ENCODE measurements around the gene TRMT44. TPM values are rescaled to one million over a fixed set of nuclear protein-coding genes. Genes with fewer than 3 reads are reported as not detected.

Gene TRMT44
- total and polyA plus RNA-seq, 2 of the 4 experiments (the other 2 are of a cell fraction): 7.3 to 8.1 TPM

DNA sequence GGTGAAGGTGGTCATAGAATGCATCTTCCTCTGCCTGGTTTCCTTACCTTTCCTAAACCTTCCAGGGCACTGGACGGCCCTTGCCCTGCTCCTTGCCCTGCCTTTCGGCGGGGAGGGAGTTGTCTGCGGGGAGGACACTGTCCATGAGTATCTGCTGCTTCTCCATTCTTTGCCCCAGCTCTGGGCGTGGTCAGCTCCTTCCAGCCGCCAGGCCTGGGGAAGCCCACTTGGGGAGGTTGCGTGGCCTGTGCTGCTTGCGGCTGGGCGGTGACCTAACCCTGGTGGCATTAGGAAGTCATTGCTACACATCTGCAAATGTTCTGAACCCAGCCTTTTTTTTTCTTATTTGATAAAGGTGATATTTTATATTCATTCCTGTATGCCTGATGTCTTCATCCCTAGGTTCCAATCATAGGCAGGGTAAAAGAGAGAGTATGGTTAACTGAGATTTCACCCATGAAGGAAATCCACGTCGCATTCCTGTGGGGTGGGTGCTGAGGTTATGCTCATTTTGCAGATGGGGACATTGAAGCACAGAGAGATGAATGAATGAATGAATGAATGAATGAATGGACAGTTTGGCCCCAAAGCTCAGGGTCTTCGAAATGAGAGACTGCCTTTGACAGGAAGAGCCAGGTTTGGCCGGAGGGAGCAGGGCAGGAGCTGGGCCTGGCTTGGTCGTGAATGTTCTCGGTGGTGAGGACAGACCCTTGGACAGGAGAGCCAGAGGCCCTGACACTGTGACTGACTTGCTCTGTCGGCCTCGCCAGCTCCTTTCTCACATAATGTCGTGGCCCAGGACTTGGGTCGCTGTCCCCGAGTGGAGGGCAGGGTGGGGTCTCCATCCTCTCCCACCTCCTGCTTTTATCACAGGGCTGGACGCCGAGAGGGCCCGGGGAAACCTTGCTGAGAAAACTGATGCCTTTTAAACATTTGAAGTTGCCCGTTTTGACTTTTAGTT lies 81.9 kb downstream of the TRMT44 start (continued):
- TF ChIP-seq, protein P1, sequence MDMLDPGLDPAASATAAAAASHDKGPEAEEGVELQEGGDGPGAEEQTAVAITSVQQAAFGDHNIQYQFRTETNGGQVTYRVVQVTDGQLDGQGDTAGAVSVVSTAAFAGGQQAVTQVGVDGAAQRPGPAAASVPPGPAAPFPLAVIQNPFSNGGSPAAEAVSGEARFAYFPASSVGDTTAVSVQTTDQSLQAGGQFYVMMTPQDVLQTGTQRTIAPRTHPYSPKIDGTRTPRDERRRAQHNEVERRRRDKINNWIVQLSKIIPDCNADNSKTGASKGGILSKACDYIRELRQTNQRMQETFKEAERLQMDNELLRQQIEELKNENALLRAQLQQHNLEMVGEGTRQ (IDR thresholded peaks at IDR 0.05; ENCODE audit: low read depth, low read length): no peak
- TF ChIP-seq NFE2L2 (IDR thresholded peaks at IDR 0.05; ENCODE audit: low read depth, low read length): no peak

DNA sequence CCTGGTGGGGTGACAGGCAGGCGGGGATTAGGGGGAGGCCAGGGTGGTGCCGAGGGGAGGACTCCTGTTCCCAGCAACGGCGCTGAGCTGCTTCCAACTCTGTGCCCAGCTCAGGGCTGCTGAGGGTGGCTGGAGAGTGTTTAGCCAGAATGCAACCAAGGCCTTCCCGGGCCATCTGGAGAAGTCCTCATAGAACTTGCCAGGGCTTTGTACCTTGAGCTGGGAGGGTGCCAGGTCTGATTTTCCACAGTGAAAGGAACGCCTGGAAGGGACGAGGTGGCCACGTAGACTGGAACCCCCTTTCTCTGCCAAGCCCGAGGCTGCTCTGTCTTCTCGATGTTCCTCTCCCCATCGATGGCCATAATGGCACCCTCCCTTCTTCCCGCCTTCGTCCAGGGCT lies 82.6 kb downstream of the TRMT44 start:
- H2AK5ac ChIP-seq (ENCODE audit: low read depth, low read length): no peak overlapping the region
- peaks cover 11% of the 10 kb centered on the region; the same call in 1 of the 2 replicates for H3K9me1 ChIP-seq (ENCODE audit: insufficient read depth, low read length)
- H3K9me3 ChIP-seq (ENCODE audit: control insufficient read depth, insufficient read depth, low read length): peaks cover 8% of the 10 kb centered on the region
- no peaks in the 10 kb centered on the region for H3K36me3 ChIP-seq (ENCODE audit: control insufficient read depth, insufficient read depth, low read length)
- intact Hi-C loops (cut with micrococcal nuclease): no loop called here
- H3K56ac ChIP-seq (ENCODE audit: extremely low read depth, insufficient read depth, low read length): no peak overlapping the region
- H3K27ac ChIP-seq (ENCODE audit: insufficient read depth, low read length): no peak overlapping the region
- no peak overlapping the region for H4K8ac ChIP-seq (ENCODE audit: low read depth in 2 of 2, low read length in 2 of 2)
- H2BK120ac ChIP-seq (ENCODE audit: low read depth, low read length): no peak overlapping the region
- H2AFZ ChIP-seq (replicated peaks; ENCODE audit: low read length, poor library complexity): no peak overlapping the region
- POLR2A ChIA-PET (ENCODE audit: unreplicated experiment): no interaction called here
- no peak overlapping the region for H3K4me2 ChIP-seq (ENCODE audit: low read depth, low read length)
- H3K4me3 ChIP-seq (ENCODE audit: insufficient read depth, low read depth, low read length): no peak overlapping the region
- 63% methylated on average over 6 of the region's 13 CpGs; no CpG with 5 or more reads in 1 of the 2 experiments for WGBS, 2 experiments (ENCODE audit: extremely low coverage in 2 of 2, insufficient read length in 1 of 2)
- no peak overlapping the region for H4K91ac ChIP-seq (ENCODE audit: insufficient read depth, low read depth, low read length)
- H3K9ac ChIP-seq (ENCODE audit: low read depth, low read length): no peak overlapping the region
- H3K14ac ChIP-seq (replicated peaks; ENCODE audit: low read depth, low read length): no peak overlapping the region
- H3K4ac ChIP-seq (ENCODE audit: low read depth, low read length): no peak overlapping the region
- H3K27me3 ChIP-seq (ENCODE audit: control insufficient read depth, insufficient read depth, low read length): peaks cover 2% of the 10 kb centered on the region; the same call in 1 of the 2 replicates
- CTCF ChIA-PET: no interaction called here
- no peak overlapping the region for H3K18ac ChIP-seq (ENCODE audit: low read depth, low read length)
- no peak overlapping the region for H2BK20ac ChIP-seq (ENCODE audit: low read depth, low read length)
- dilution Hi-C loops (cut with HindIII; ENCODE audit: low sequenced_read_pairs, unreplicated experiment): no loop called here
- no peak overlapping the region for H2BK5ac ChIP-seq (ENCODE audit: low read depth, low read length, poor library complexity, severe bottlenecking)
- BruUV-seq (replicated peaks): no TSS peak
- peaks cover 17% of the 10 kb centered on the region; the same call in 1 of the 2 replicates for H3K4me1 ChIP-seq (ENCODE audit: control insufficient read depth, insufficient read depth, low read length)
- no peak for DNase-seq
- H3K23ac ChIP-seq (ENCODE audit: low read depth, low read length): no peak overlapping the region
- H2AK9ac ChIP-seq (replicated peaks; ENCODE audit: low read depth, low read length, poor library complexity): no peak overlapping the region
- H3K79me1 ChIP-seq (ENCODE audit: low read depth in 1 of 2, low read length in 2 of 2): no peaks in the 10 kb centered on the region
- in situ Hi-C loops (cut with MboI; ENCODE audit: low sequenced_read_pairs): no loop called here
- no peaks in the 10 kb centered on the region for H4K20me1 ChIP-seq (ENCODE audit: insufficient read depth, low read length)
- ATAC-seq (ENCODE audit: low read depth): no peak
- H2BK15ac ChIP-seq (ENCODE audit: low read depth, low read length): no peak overlapping the region
- no peak overlapping the region for H4K5ac ChIP-seq (ENCODE audit: low read depth, low read length)
- TF ChIP-seq BHLHE40 (IDR thresholded peaks at IDR 0.05; ENCODE audit: low read depth, low read length) (no peak), RFX5 (IDR thresholded peaks at IDR 0.05; ENCODE audit: low read depth, low read length) (no peak), FOS (IDR thresholded peaks at IDR 0.05; ENCODE audit: low read depth, low read length) (no peak), RCOR1 (IDR thresholded peaks at IDR 0.05; ENCODE audit: insufficient replicate concordance, low read length) (no peak), CHD1 (IDR thresholded peaks at IDR 0.05; ENCODE audit: low read depth, low read length) (no peak), SMC3 (IDR thresholded peaks at IDR 0.05; ENCODE audit: low read depth, low read length) (no peak)
- TF ChIP-seq, protein P1 (IDR thresholded peaks at IDR 0.05; ENCODE audit: low read depth, low read length): no peak
- TF ChIP-seq, protein P2, sequence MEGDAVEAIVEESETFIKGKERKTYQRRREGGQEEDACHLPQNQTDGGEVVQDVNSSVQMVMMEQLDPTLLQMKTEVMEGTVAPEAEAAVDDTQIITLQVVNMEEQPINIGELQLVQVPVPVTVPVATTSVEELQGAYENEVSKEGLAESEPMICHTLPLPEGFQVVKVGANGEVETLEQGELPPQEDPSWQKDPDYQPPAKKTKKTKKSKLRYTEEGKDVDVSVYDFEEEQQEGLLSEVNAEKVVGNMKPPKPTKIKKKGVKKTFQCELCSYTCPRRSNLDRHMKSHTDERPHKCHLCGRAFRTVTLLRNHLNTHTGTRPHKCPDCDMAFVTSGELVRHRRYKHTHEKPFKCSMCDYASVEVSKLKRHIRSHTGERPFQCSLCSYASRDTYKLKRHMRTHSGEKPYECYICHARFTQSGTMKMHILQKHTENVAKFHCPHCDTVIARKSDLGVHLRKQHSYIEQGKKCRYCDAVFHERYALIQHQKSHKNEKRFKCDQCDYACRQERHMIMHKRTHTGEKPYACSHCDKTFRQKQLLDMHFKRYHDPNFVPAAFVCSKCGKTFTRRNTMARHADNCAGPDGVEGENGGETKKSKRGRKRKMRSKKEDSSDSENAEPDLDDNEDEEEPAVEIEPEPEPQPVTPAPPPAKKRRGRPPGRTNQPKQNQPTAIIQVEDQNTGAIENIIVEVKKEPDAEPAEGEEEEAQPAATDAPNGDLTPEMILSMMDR (conservative IDR thresholded peaks at IDR 0.05; ENCODE audit: low read depth, low read length): no peak
- TF ChIP-seq, protein P3, sequence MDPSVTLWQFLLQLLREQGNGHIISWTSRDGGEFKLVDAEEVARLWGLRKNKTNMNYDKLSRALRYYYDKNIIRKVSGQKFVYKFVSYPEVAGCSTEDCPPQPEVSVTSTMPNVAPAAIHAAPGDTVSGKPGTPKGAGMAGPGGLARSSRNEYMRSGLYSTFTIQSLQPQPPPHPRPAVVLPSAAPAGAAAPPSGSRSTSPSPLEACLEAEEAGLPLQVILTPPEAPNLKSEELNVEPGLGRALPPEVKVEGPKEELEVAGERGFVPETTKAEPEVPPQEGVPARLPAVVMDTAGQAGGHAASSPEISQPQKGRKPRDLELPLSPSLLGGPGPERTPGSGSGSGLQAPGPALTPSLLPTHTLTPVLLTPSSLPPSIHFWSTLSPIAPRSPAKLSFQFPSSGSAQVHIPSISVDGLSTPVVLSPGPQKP (IDR thresholded peaks at IDR 0.05; ENCODE audit: borderline replicate concordance, low read depth, low read length): no peak
